Eye (tissue), 1 donor: Measurements from ENCODE around the gene STPG3.
A peak's percentile ranks its signal among the peaks of the same experiment; 100 is the strongest.

Experiments used
- DNase-seq: peaks from one replicate; pipeline ENCODE4 v3.0.0-alpha.2; 2015

The STPG3 gene

DNA sequence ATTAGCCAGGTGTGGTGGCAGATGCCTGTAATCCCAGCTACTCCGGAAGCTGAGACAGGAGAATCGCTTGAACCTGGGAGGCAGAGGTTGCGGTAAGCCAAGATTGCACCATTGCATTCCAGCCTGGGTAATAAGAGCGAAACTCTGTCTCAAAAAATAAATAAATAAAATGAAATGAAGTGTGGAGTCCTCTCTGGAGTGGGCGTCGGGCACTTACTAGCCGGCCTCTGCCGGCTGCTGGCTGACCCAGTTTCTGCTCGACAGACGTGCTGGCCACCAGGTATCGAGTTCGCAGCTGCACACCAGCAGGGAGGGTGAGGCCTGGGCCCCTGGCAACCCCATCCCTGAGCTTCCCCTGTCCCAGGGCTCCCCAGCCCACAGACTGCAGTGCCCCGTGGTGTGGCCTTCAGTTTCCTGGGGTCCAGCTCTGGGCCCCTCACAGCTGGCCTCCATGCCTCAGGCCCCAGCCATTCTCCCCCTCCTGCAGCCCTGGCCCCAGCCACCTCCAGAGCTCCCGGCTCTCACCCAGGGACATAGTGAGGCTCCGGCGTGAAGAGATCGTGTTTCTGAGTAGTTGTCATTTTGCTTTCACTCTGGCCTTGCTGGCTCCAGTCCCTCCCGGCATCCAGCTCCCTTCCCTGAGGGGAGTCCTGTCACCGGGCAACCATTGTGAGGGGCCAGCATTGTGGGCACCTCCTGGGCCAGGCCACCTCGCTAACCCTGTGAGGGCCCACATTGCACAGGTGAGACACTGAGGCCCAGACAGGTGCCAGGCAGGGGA is 3.8 kb upstream of the STPG3 start:
- DNase-seq = peak; percentile 55

DNA sequence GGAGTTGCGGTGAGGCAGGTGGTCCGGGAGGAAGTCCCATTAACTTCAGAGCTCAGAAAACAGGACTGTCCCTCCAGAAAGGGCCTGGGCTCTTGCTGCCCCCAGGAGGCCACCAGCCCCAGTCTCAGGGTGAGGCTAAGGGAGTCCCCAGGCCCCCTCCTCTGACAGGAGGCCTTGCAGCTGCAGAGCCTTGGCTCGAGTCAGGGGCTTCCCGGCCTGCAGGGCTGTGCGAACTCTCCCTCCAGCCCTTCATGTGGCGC is 3.2 kb upstream of the STPG3 start:
- DNase-seq = no peak

- no peak for DNase-seq
Observed at GRCh38 chr9:137250329-137251193, 525 bp upstream of the STPG3 start.

- no peak for DNase-seq
Observed at GRCh38 chr9:137251490-137252268, 593 bp downstream of the STPG3 start.

GRCh38 chr9:137252555-137253506 is 1.7 kb downstream of the STPG3 start:
- DNase-seq = no peak

GRCh38 chr9:137253717-137254623 is 2.9 kb downstream of the STPG3 start:
- DNase-seq = peak; percentile 56

- DNase-seq = peak; percentile 96
Observed at GRCh38 chr9:137254624-137255447, 3.8 kb downstream of the STPG3 start, which contains the start of gene NELFB. Gene NELFB, plus strand, starts transcription at chr9:137255327.

DNA sequence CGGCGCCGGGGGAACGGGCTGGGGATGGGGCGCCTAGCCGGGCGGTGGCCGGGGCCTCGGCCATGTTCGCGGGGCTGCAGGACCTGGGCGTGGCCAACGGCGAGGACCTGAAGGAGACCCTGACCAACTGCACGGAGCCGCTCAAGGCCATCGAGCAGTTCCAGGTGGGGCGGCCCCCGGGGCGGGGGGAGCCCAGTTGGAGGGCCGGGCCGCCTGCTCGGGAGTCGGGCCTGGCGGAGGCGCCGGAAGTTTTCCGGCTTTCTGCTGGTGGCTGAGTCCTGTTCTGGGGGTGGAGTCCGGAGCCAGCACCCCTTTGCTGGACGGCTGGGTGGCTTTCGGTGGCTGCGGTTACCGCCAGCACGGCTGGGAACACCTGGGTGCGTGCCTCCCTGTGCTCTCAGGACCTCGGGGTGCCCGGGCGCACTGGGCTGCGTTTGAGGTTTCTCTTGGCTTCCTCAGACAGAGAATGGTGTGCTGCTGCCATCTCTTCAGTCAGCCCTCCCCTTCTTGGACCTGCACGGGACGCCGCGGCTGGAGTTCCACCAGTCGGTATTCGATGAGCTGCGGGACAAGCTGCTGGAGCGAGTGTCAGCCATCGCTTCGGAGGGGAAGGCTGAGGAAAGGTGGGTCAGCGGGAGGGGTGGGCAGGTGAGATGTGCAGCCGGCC is 4.5 kb downstream of the STPG3 start:
- no peak for DNase-seq

DNA sequence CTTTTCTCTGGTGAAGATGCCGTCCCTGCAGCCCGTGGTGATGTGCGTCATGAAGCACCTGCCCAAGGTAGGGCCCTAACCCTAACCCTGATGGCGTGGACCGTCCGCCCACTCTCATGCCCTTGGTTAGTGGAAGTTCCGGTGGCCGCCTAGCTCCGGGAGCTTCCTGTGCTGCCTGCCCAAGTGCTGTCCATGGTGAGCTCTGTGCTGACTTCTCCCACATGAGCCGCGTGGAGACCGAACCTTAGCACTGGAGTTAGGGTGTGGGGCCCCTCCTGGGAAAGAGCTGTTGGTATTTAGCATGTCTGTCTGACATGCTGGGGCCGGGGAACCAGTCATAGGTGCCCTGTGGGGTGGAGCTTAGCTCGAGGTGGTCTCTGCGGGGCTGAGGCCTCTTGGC is 5.3 kb downstream of the STPG3 start:
- DNase-seq = no peak

- DNase-seq = no peak
Observed at GRCh38 chr9:137256856-137257255, 5.8 kb downstream of the STPG3 start.

DNA sequence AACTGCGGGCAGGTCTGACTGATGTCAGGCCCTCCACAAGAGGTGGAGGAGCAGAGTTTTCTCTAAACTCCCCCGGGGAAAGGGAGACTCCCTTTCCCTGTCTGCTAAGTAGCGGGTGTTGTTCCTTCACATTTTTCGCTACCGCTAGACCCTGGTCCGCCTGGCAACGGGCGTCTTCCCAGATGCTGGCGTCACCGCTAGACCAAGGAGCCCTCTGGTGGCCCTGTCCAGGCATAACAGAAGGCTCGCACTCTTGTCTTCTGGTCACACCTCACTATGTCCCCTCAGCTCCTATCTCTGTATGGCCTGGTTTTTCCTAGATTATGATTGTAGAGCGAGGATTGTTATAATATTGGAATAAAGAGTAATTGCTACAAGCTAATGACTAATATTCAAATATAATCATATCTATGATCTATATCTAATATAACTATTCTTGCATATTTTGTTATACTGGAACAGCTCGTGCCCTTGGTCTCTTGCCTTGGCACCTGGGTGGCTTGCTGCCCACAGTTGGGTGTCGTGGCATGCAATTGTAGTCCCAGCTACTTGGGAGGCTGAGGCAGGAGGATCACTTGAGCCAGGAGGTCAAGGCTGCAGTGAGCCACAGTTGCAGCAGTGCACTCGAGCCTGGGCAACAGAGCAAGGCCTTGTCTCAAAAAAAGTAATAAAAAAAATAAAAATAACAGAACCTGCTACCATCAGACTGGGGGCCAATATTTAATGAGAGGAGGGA is 11.3 kb downstream of the STPG3 start:
- peak; percentile 42 for DNase-seq

- DNase-seq = no peak
Observed at GRCh38 chr9:137262909-137263285, 11.8 kb downstream of the STPG3 start.

GRCh38 chr9:137263506-137263905 is 12.4 kb downstream of the STPG3 start:
- no peak for DNase-seq

GRCh38 chr9:137264067-137264466 is 13.0 kb downstream of the STPG3 start:
- DNase-seq = no peak

DNA sequence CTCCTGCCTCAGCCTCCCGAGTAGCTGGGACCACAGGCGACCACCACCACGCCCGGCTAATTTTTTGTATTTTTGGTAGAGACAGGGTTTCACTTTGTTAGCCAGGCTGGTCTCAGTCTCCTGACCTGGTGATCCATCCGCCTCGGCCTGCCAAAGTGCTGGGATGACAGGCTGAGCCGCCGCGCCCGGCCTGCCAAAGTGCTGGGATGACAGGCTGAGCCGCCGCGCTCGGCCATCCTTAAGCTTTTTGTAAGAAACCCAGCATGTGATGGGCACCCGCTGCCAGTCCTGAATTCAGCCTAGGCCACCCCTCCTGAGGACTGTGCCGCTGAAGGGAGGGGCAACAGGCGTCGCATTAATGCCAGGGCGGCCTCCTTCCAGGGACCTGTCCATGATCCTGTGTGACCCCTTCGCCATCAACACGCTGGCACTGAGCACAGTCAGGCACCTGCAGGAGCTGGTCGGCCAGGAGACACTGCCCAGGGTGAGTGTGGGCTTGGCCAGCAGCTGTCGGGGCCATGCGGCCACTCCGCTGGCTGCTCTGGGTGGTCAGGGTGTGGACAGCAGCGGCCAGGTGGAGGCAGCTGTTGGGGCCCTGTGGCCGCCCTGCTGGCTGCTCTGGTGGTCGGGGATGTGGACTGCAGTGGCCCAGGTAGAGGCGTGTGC is 14.5 kb downstream of the STPG3 start:
- no peak for DNase-seq

DNA sequence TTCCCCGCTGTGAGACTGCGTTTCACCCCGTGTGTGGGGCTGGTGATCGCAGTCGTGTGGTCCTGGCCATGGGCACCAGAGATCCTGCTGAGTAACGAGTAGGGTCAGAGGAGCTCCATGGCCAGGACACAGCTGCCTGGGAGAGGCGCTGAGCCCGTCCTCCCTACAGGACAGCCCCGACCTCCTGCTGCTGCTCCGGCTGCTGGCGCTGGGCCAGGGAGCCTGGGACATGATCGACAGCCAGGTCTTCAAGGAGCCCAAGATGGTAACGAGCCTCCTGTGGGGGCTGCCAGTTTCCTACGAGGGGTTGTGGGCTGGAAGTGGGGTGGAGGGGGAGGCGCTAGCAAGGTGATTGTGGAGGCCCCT is 15.1 kb downstream of the STPG3 start:
- DNase-seq = no peak

- no peak for DNase-seq
Observed at GRCh38 chr9:137266585-137267453, 15.7 kb downstream of the STPG3 start.
